Measurements from ENCODE around the gene CMTR1. TPM values are rescaled to one million over a fixed set of nuclear protein-coding genes. Genes with fewer than 3 reads are reported as not detected.
A peak's percentile ranks its signal among the peaks of the same experiment; 100 is the strongest.

Gene CMTR1
- total and polyA plus RNA-seq, 2 of the 13 experiments (the other 11 are each of a cell fraction or from before 2014, with no cell fraction given), result 19.7 to 55.2 TPM

GRCh38 chr6:37519461-37519860 is 86.4 kb downstream of the CMTR1 start:
- Histone ChIP-seq H3K27me3 (ENCODE audit: control insufficient read depth in 1 of 2, insufficient read depth in 2 of 2, low read length in 2 of 2) (peaks cover 2 to 19% of the 10 kb centered on the region in 2 experiments; a peak in 3 of 5 replicates), H3K4me1 (ENCODE audit: insufficient read depth, low read length) (peaks cover 30% of the 10 kb centered on the region), H3K9me3 (ENCODE audit: low read length) (no peaks in the 10 kb centered on the region), H4K20me1 (ENCODE audit: insufficient read depth, low read length) (no peaks in the 10 kb centered on the region), H3K9ac (ENCODE audit: insufficient read depth, low read depth, low read length) (no peak overlapping the region), H3K27ac (ENCODE audit: extremely low read length, insufficient read depth, low read length) (no peak overlapping the region), H2AFZ (ENCODE audit: low read length) (no peak overlapping the region), H3K79me2 (ENCODE audit: insufficient read depth, low read length) (no peaks in the 10 kb centered on the region), H3K36me3 (replicated peaks in 1 of 2; ENCODE audit: control insufficient read depth in 1 of 2, insufficient read depth in 2 of 2, low read length in 2 of 2) (no peaks in the 10 kb centered on the region), H3K4me3 (replicated peaks in 1 of 3; ENCODE audit: insufficient read depth in 1 of 3, low read depth in 2 of 3, low read length in 3 of 3) (no peak overlapping the region), H3K4me2 (ENCODE audit: low read depth, low read length) (no peak overlapping the region)
- POLR2A ChIA-PET, result interaction anchor here (0.7 kb wide), 1 partner anchor 12 kb away, joined by 3 read pairs; no protein-coding TSS in a partner anchor
- FAIRE-seq (no peak), ATAC-seq (peak; percentile 14; the same call in 2 of the 3 replicates), DNase-seq (ENCODE audit: low spot score) (peak; percentile 53)
- intact Hi-C loops (cut with micrococcal nuclease; ENCODE audit: unreplicated experiment) (no loop called here), in situ Hi-C loops (cut with HindIII; ENCODE audit: extremely low pct_ligation_motif_present, low pct_unique_long_range_greater_than_20kb) (no loop called here)
- 30% methylated on average over 5 of the region's 5 CpGs for WGBS (ENCODE audit: low lambda C conversion rate)
- CTCF ChIA-PET (ENCODE audit: low intra/inter-chr PET ratio, low total read pairs), result no interaction called here
- BruUV-seq (replicated peaks), result no TSS peak
- TF ChIP-seq ZNF281 (CRISPR knock-in tag; IDR thresholded peaks at IDR 0.05; ENCODE audit: borderline replicate concordance), result no peak
- no peak for TF ChIP-seq CREM (IDR thresholded peaks at IDR 0.05)
- TF ChIP-seq CREM (CRISPR knock-in tag; IDR thresholded peaks at IDR 0.05), result no peak
- no peak for TF ChIP-seq HNRNPK (IDR thresholded peaks at IDR 0.05; ENCODE audit: low read depth, low read length, poor library complexity, severe bottlenecking)
- 0 out of 3 replicates have a peak, but pooled peaks have one; percentile 32 for TF ChIP-seq MXI1 (IDR thresholded peaks at IDR 0.05; ENCODE audit: borderline replicate concordance, low read depth, low read length)
- no peak for TF ChIP-seq ATF2 (CRISPR knock-in tag; IDR thresholded peaks at IDR 0.05)
- TF ChIP-seq ZBED4 (CRISPR knock-in tag; IDR thresholded peaks at IDR 0.05; ENCODE audit: borderline replicate concordance), result no peak
- no peak for TF ChIP-seq HOXA7 (CRISPR knock-in tag; IDR thresholded peaks at IDR 0.05)
- no peak for TF ChIP-seq IKZF5 (CRISPR knock-in tag; IDR thresholded peaks at IDR 0.05)
- no peak for TF ChIP-seq KDM5A (IDR thresholded peaks at IDR 0.05; ENCODE audit: borderline replicate concordance, low read length)
- no peak for TF ChIP-seq JUNB (CRISPR knock-in tag; IDR thresholded peaks at IDR 0.05; ENCODE audit: borderline replicate concordance)
- no peak for TF ChIP-seq ZNF501 (CRISPR knock-in tag; IDR thresholded peaks at IDR 0.05)
- no peak for TF ChIP-seq KDM5B (CRISPR knock-in tag; IDR thresholded peaks at IDR 0.05; ENCODE audit: borderline replicate concordance)
- no peak for TF ChIP-seq SSRP1 (CRISPR knock-in tag; IDR thresholded peaks at IDR 0.05)
- no peak for TF ChIP-seq NFRKB (IDR thresholded peaks at IDR 0.05)

All from HepG2 (cell line).